Esophagus (tissue), 2 donors: ENCODE measurements around the gene AP1S1. TPM values are rescaled to one million over a fixed set of nuclear protein-coding genes. Genes with fewer than 3 reads are reported as not detected.
A peak's percentile ranks its signal among the peaks of the same experiment; 100 is the strongest.
"Not testable (repeated sequence)": the region's sequence is repeated elsewhere in the genome, so short reads cannot be mapped to it uniquely, and the experiment has no call there.

Experiments
- H3K27ac ChIP-seq, 2 donors: one replicate each; pipeline ENCODE4 v1.5.1; 2013; ENCODE audit warnings: low read depth in 2 of 2, mild to moderate bottlenecking in 2 of 2, inconsistent platforms in 1 of 2, low read length in 1 of 2, moderate library complexity in 1 of 2
- H3K27me3 ChIP-seq, 2 donors: one replicate each; pipeline ENCODE4 v1.6.1; 2013; ENCODE audit warnings: low read length in 2 of 2, control low read depth in 1 of 2, mild to moderate bottlenecking in 1 of 2; ENCODE audit not compliant: insufficient read depth in 2 of 2, control insufficient read depth in 1 of 2
- H3K36me3 ChIP-seq, 2 donors: one replicate each; pipeline ENCODE4 v1.6.1; 2013; ENCODE audit warnings: low read length in 1 of 2; ENCODE audit not compliant: control insufficient read depth in 2 of 2, insufficient read depth in 2 of 2
- H3K4me1 ChIP-seq, 2 donors: one replicate each; pipeline ENCODE4 v1.6.1; 2013; ENCODE audit warnings: low read length in 1 of 2; ENCODE audit not compliant: control insufficient read depth in 2 of 2, insufficient read depth in 2 of 2
- H3K4me3 ChIP-seq, 2 donors: one replicate each; pipeline ENCODE4 v1.5.1; 2013; ENCODE audit warnings: low read length in 2 of 2, mild to moderate bottlenecking in 2 of 2, low read depth in 1 of 2, moderate library complexity in 1 of 2
- H3K9me3 ChIP-seq, 2 donors: one replicate each; pipeline ENCODE4 v1.6.1; 2013; ENCODE audit warnings: mild to moderate bottlenecking in 2 of 2, low read depth in 1 of 2, low read length in 1 of 2, moderate library complexity in 1 of 2; ENCODE audit not compliant: control insufficient read depth in 2 of 2, insufficient read depth in 1 of 2
- WGBS, 2 donors: extraction: QIAGEN DNeasy Blood & Tissue Kit; methylation state at CpG; one replicate each; pipeline ENCODE4 v1.1.7; 2013; 5-methylcytosine and 5-hydroxymethylcytosine counted together
- polyA plus RNA-seq, 2 donors: library from polyadenylated mRNA; stranded (reverse); fragments of 200-250 nt; gene quantifications; one replicate each; pipeline ENCODE4 v1.2.3, GENCODE V29; 2013
- donor health status: healthy with polysubstance abuse.
- donor health status: Bipolar disorder and iron deficiency.

Gene AP1S1
- polyA plus RNA-seq, 2 donors = 40.2 to 43.3 TPM

- peaks cover 0 to 4% of the 10 kb centered on the region in 2 donors for H3K27me3 ChIP-seq
- H3K9me3 ChIP-seq = no peaks in the 10 kb centered on the region
- no peaks in the 10 kb centered on the region for H3K36me3 ChIP-seq
- 85 to 87% methylated on average over 17 of the region's 17 CpGs for WGBS, 2 donors
- H3K27ac ChIP-seq = no peak overlapping the region
- no peaks in the 10 kb centered on the region for H3K4me1 ChIP-seq
- H3K4me3 ChIP-seq = no peak overlapping the region
Measured at GRCh38 chr7:101195884-101196283, 41.6 kb downstream of the AP1S1 start.

DNA sequence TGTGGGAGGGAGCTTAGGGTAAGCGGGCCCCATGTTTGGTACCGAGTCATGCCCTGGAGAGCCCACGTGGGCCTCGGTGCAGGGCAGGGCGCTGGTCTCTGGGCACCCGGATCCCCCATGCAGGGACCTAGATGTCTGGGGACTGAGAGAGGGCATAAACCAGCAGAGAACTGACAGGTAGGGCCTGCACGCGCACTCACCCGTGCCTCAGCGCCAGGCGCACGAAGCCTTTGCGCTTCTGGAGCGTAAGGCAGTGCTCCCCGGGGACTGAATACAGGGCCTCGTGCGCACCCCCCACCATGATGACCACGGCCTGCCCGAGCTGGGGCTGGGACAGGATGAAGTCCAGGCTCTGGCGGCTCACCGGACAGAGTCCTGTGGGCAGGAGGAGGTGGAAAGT is 43.7 kb downstream of the AP1S1 start:
- WGBS, 2 donors = 77 to 78% methylated on average over 21 of the region's 21 CpGs
- Histone ChIP-seq H3K9me3 (no peaks in the 10 kb centered on the region), H3K27me3 (peaks cover 0 to 19% of the 10 kb centered on the region in 2 donors), H3K4me1 (peaks cover 0 to 7% of the 10 kb centered on the region in 2 donors), H3K36me3 (no peaks in the 10 kb centered on the region), H3K27ac (no peak overlapping the region), H3K4me3 (no peak overlapping the region)

GRCh38 chr7:101198476-101198875 is 44.2 kb downstream of the AP1S1 start:
- H3K27me3 ChIP-seq = peaks cover 0 to 24% of the 10 kb centered on the region in 2 donors

DNA sequence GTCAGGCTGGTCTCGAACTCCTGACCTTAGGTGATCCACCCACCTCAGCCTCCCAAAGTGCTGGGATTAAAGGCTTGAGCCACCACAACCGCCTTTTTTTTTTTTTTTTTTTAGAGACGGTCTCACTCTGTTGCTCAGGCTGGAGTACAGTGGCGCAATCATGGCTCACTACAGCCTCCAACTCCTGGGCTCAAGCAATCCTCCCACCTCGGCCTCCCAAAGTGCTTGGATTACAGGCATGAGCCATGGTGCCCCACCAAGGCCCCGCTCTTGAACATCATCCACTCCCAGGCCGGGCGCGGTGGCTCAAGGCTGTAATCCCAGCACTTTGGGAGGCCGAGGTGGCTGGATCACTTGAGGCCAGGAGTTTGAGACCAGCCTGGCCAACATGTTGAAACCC is 45.2 kb downstream of the AP1S1 start:
- WGBS, 2 donors = 86 to 92% methylated on average over 10 of the region's 10 CpGs

More at GRCh38 chr7:101198476-101198875, 44.2 kb downstream of the AP1S1 start:
- Histone ChIP-seq H3K4me1 (peaks cover 0 to 7% of the 10 kb centered on the region in 2 donors), H3K27ac (no peak overlapping the region), H3K9me3 (no peaks in the 10 kb centered on the region), H3K36me3 (no peaks in the 10 kb centered on the region), H3K4me3 (no peak overlapping the region)
- WGBS, 2 donors = 72 to 79% methylated on average over 14 of the region's 14 CpGs

GRCh38 chr7:101200504-101200861 is 46.2 kb downstream of the AP1S1 start:
- Histone ChIP-seq H3K27me3 (peaks cover 0 to 24% of the 10 kb centered on the region in 2 donors), H3K27ac (no peak overlapping the region), H3K4me3 (no peak overlapping the region), H3K4me1 (peaks cover 0 to 7% of the 10 kb centered on the region in 2 donors), H3K9me3 (no peaks in the 10 kb centered on the region), H3K36me3 (no peaks in the 10 kb centered on the region)
- WGBS, 2 donors = 80 to 88% methylated on average over 2 of the region's 2 CpGs

More for the DNA sequence above, 45.2 kb downstream of the AP1S1 start:
- not testable (repeated sequence) for H3K36me3 ChIP-seq, H3K27ac ChIP-seq, H3K4me3 ChIP-seq, H3K9me3 ChIP-seq, H3K4me1 ChIP-seq
- peaks cover 0 to 24% of the 10 kb centered on the region in 2 donors for H3K27me3 ChIP-seq

GRCh38 chr7:101200862-101201599 is 46.8 kb downstream of the AP1S1 start, which contains the start of gene MOGAT3:
Gene MOGAT3 (minus strand): TSS chr7:101201036. CDS start chr7:101200854, 182 bp downstream.
- 35 to 36% methylated on average over 21 of the region's 21 CpGs for WGBS, 2 donors
- Histone ChIP-seq H3K9me3 (no peaks in the 10 kb centered on the region), H3K36me3 (no peaks in the 10 kb centered on the region), H3K27me3 (peaks cover 0 to 24% of the 10 kb centered on the region in 2 donors), H3K4me1 (peaks cover 0 to 7% of the 10 kb centered on the region in 2 donors), H3K27ac (no peak within 1 kb of the TSS), H3K4me3 (peak within 1 kb of the TSS in 1 of 2 donors; percentile 14)

DNA sequence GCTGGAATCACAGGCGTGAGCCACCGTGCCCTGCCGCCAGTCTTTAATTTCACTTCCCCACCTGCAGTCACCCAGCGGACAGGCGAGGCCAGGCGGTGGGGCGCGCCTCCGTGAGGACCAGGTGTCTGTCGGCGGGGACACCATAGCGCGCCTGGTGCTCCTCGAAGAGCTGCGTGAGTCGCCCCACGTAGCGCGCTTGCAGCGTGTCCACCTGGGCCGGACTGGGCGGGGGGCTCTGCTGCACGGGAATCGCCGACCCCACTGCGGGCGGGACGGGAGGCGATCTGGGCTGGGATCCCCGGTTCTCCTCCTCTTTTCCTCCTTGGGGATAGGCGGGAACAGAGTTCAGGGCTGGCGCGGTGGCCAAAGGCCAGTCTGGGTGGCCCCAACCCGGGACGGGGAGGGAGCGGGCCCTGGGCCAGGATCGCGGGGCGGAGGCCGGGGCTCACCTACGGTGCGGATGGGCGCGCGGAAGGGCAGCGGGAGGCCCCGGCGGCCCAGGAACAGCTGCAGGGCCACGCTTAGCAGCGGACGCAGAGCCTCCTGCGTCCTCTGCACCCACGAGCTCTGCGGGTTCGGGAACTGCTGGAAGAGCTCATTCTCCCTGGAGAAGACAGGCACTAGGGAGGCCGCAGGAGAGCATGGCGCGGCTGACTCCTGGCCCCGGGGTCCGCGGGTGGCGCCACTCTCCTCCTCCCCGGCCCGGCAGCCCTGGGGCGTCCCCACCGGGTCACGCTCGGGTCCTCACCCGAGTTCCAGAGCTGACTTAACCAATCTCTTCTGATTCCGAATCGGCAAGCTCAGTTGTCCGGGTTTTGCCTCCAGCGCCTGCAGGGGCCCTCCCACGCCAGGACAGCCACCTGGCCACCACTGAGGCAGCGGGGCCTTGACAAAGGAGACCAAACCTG is 47.7 kb downstream of the AP1S1 start:
- Histone ChIP-seq H3K27me3 (peaks cover 0 to 24% of the 10 kb centered on the region in 2 donors), H3K9me3 (no peaks in the 10 kb centered on the region), H3K4me3 (peak overlapping the region in 1 of 2 donors; percentile 14), H3K36me3 (no peaks in the 10 kb centered on the region), H3K4me1 (peaks cover 0 to 7% of the 10 kb centered on the region in 2 donors), H3K27ac (no peak overlapping the region)
- 8 to 10% methylated on average over 73 to 75 of the region's 75 CpGs for whole genome bisulfite sequencing, 2 donors

DNA sequence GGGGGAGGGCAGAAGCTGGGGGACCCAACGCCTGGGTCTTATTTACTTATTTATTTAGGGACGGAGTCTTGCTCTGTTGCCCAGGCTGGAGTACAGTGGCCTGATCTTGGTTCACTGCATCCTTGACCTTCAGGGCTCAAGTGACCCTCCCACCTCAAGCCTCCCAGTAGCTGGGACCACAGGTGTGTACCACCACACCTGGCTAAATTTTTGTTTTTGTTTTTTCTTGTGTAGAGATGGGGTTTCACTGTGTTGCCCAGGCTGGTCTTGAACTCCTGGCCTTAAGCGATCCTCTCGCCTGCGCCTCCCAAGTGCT is 48.3 kb downstream of the AP1S1 start:
- Histone ChIP-seq H3K9me3 (no peaks in the 10 kb centered on the region), H3K4me1 (peaks cover 0 to 7% of the 10 kb centered on the region in 2 donors), H3K27ac (no peak overlapping the region), H3K27me3 (peaks cover 0 to 24% of the 10 kb centered on the region in 2 donors), H3K36me3 (no peaks in the 10 kb centered on the region), H3K4me3 (no peak overlapping the region)
- WGBS, 2 donors = 82 to 83% methylated on average over 5 of the region's 5 CpGs

DNA sequence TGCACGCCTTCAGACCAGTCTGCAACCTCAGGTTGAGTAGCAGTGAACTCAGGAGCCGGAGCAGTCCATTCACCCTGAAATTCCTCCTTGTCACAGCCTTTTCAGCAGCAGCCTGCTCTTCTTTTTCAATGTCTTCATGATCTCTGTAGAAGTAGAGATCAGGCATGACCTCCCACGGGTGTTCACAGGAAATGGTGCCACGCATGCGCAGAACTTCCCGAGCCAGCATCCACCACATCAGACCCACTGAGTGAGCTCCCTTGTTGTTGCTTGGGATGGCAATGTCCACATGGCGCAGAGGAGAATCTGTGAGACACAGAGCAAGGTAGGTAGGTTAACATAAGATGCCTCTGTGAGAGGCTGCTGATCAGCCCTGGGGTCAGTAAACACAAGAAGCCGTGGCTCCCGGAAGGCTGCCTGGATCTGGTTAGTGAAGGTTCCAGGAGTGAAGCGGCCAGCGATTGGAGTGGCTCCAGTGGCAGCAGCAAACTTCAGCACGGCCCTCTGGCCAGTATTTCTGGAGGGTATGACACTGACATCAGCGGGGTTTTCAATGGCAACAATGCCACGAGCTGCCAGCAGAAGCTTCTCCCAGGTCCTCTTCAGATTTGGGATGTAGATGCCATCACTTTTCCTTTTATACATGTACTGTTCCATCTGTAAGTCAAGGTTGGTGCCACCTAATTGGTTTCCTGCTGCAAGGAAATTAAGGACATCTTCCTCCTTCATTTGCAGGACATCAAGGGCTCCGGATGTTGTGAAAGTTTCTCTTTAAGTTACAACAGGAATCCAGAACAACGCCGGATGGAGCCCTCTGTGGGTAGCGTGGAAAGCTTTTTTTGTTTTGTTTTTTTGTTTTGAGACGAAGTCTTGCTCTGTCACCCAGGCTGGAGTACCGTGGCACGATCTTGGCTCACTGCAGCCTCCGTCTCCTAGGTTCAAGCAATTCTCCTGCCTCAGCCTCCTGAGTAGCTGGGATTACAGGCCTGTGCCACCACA is 49.8 kb downstream of the AP1S1 start:
- H3K27me3 ChIP-seq = peaks cover 0 to 23% of the 10 kb centered on the region in 2 donors
- H3K36me3 ChIP-seq, H3K4me1 ChIP-seq, H3K4me3 ChIP-seq, H3K9me3 ChIP-seq, H3K27ac ChIP-seq: not testable (repeated sequence)
- WGBS, 2 donors = 64 to 69% methylated on average over 22 of the region's 22 CpGs
